Transverse colon (tissue), 4 donors: ENCODE data around the gene GET4.
A peak's percentile ranks its signal among the peaks of the same experiment; 100 is the strongest.

ENCODE experiments used
- EP300 ChIP-seq: sonication (generic); formaldehyde crosslinking; IDR thresholded peaks from one replicate; pipeline ENCODE4 v1.6.1; 2017; ENCODE audit warnings: antibody characterized with exemption, low read depth
- POLR2A ChIP-seq: fragments of 450-650 bp; IDR thresholded peaks from one replicate; pipeline ENCODE4 v1.6.1; 2016; ENCODE audit warnings: antibody characterized with exemption, mild to moderate bottlenecking, moderate library complexity
- POLR2AphosphoS5 ChIP-seq, 3 donors: sonication (generic); formaldehyde crosslinking; IDR thresholded peaks; one replicate each; pipeline ENCODE4 v1.6.1; 2016; ENCODE audit warnings: antibody characterized with exemption in 3 of 3
- TF ChIP-seq, protein P1 (sequence below), 5 experiments: fragments of 200-600 bp in 3 of 5; fragments of 450-650 bp in 2 of 5; sonication (generic) in 3 of 5; IDR thresholded peaks; 1 replicate in 2 of 5; 2 replicates in 3 of 5; pipeline ENCODE4 v1.5.1; 2016 to 2017; ENCODE audit warnings: antibody characterized with exemption in 5 of 5, inconsistent platforms in 3 of 5, mild to moderate bottlenecking in 2 of 5, moderate library complexity in 1 of 5

DNA sequence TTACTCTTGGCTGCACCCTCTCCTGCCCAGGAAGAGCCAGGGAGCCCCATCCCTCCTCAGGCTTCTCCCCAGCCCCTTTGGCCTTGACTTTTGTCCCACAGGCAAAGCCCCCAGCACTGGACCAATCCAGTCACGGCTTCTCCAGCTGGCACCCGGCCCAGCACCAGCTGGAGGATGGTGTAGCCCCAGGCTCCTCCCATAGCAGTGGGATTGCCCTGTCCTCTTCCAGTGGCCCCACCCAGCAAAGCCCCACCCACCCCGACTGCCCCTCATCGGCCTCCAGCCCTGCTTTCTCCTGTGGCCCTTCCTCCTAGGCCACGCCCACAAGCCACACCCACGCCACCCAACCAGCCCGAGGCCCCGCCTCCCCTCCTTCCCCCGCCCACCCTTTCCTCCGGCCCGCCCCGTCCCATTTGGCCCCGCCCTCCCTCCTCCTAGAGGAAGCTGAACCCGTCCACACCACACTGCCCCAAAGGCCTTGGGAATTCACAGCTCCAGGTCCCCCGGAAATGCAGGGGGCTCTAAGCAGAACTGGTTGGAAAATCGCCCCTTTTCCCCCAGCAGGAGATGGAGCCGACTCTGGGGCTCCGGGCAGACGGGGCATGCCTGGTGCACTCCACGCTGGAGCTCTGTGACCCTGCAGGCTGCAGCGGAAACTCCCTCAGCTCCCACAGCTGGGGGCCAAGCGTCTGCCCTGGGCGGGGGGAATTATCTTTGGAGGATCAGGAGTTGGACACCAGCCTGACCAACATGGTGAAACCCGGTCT is 25.2 kb downstream of the GET4 start:
- TF ChIP-seq, protein P1, sequence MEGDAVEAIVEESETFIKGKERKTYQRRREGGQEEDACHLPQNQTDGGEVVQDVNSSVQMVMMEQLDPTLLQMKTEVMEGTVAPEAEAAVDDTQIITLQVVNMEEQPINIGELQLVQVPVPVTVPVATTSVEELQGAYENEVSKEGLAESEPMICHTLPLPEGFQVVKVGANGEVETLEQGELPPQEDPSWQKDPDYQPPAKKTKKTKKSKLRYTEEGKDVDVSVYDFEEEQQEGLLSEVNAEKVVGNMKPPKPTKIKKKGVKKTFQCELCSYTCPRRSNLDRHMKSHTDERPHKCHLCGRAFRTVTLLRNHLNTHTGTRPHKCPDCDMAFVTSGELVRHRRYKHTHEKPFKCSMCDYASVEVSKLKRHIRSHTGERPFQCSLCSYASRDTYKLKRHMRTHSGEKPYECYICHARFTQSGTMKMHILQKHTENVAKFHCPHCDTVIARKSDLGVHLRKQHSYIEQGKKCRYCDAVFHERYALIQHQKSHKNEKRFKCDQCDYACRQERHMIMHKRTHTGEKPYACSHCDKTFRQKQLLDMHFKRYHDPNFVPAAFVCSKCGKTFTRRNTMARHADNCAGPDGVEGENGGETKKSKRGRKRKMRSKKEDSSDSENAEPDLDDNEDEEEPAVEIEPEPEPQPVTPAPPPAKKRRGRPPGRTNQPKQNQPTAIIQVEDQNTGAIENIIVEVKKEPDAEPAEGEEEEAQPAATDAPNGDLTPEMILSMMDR (IDR thresholded peaks at IDR 0.05), result peak in 1 of 5 experiments; percentile 7
- no peak for TF ChIP-seq EP300
- TF ChIP-seq POLR2AphosphoS5 (IDR thresholded peaks at IDR 0.05), result peak in 1 of 3 donors; percentile 59
- no peak for TF ChIP-seq POLR2A
